ENCODE results near the gene RAPSN.

Gene RAPSN

GRCh38 chr11:47407746-47408590 lies 41.0 kb downstream of the RAPSN start, which contains the start of gene SLC39A13 (continued):
- TF ChIP-seq ZNF518A (tag by site-specific recombination; conservative IDR thresholded peaks at IDR 0.05; ENCODE audit: low read depth) (peak; percentile 64), SP7 (tag by site-specific recombination; IDR thresholded peaks at IDR 0.05) (peak; percentile 38), ZFP69B (tag by site-specific recombination; IDR thresholded peaks at IDR 0.05) (0 out of 2 replicates have a peak, but pooled peaks have one; percentile 16), ZNF214 (tag by site-specific recombination; IDR thresholded peaks at IDR 0.05; ENCODE audit: borderline replicate concordance) (no peak), ZFP37 (tag by site-specific recombination; IDR thresholded peaks at IDR 0.05) (no peak), ZNF133 (tag by site-specific recombination; IDR thresholded peaks at IDR 0.05) (no peak), ZNF16 (tag by site-specific recombination; IDR thresholded peaks at IDR 0.05; ENCODE audit: low read depth) (no peak), ATF2 (tag by site-specific recombination; IDR thresholded peaks at IDR 0.05; ENCODE audit: low read depth) (no peak), ZNF404 (tag by site-specific recombination; IDR thresholded peaks at IDR 0.05) (no peak), MEIS1 (CRISPR knock-in tag; IDR thresholded peaks at IDR 0.05; ENCODE audit: borderline replicate concordance) (no peak), ZNF398 (tag by site-specific recombination; IDR thresholded peaks at IDR 0.05) (peak; percentile 61), ZNF223 (tag by site-specific recombination; IDR thresholded peaks at IDR 0.05) (no peak), KLF17 (tag by site-specific recombination; IDR thresholded peaks at IDR 0.05) (peak; percentile 76), ZNF274 (IDR thresholded peaks at IDR 0.05; ENCODE audit: low read length) (no peak), ZNF274 (tag by site-specific recombination; IDR thresholded peaks at IDR 0.05; ENCODE audit: borderline replicate concordance) (no peak), ZNF580 (tag by site-specific recombination; IDR thresholded peaks at IDR 0.05) (no peak), ZBTB8A (tag by site-specific recombination; IDR thresholded peaks at IDR 0.05) (no peak; the same call in none of the 2 replicates), ZNF112 (tag by site-specific recombination; IDR thresholded peaks at IDR 0.05) (no peak), ZNF311 (tag by site-specific recombination; IDR thresholded peaks at IDR 0.05; ENCODE audit: borderline replicate concordance) (no peak), ZNF292 (tag by site-specific recombination; IDR thresholded peaks at IDR 0.05; ENCODE audit: borderline replicate concordance, low read depth) (no peak), KLF16 (tag by site-specific recombination; IDR thresholded peaks at IDR 0.05) (peak; percentile 70; the same call in 1 of the 2 replicates), ZNF19 (tag by site-specific recombination; IDR thresholded peaks at IDR 0.05; ENCODE audit: low read depth) (no peak), ZNF843 (tag by site-specific recombination; IDR thresholded peaks at IDR 0.05) (no peak), ZNF266 (tag by site-specific recombination; IDR thresholded peaks at IDR 0.05; ENCODE audit: low read depth) (no peak)
- TF ChIP-seq, protein P1, sequence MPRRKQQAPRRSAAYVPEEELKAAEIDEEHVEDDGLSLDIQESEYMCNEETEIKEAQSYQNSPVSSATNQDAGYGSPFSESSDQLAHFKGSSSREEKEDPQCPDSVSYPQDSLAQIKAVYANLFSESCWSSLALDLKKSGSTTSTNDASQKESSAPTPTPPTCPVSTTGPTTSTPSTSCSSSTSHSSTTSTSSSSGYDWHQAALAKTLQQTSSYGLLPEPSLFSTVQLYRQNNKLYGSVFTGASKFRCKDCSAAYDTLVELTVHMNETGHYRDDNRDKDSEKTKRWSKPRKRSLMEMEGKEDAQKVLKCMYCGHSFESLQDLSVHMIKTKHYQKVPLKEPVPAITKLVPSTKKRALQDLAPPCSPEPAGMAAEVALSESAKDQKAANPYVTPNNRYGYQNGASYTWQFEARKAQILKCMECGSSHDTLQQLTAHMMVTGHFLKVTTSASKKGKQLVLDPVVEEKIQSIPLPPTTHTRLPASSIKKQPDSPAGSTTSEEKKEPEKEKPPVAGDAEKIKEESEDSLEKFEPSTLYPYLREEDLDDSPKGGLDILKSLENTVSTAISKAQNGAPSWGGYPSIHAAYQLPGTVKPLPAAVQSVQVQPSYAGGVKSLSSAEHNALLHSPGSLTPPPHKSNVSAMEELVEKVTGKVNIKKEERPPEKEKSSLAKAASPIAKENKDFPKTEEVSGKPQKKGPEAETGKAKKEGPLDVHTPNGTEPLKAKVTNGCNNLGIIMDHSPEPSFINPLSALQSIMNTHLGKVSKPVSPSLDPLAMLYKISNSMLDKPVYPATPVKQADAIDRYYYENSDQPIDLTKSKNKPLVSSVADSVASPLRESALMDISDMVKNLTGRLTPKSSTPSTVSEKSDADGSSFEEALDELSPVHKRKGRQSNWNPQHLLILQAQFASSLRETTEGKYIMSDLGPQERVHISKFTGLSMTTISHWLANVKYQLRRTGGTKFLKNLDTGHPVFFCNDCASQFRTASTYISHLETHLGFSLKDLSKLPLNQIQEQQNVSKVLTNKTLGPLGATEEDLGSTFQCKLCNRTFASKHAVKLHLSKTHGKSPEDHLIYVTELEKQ (tag by site-specific recombination; IDR thresholded peaks at IDR 0.05; ENCODE audit: borderline replicate concordance): no peak
